AG04450 (cell line): ENCODE measurements around the gene CAPN3. TPM values are rescaled to one million over a fixed set of nuclear protein-coding genes. Genes with fewer than 3 reads are reported as not detected.

Source experiments
- CTCF ChIA-PET: fragments of 300-600, 350-600 bp; formaldehyde crosslinking; extraction: SDS; loops from one replicate; lab custom pipeline; 2022; ENCODE audit warnings: antibody characterized with exemption, inconsistent platforms; lab: Charles Lee
- POLR2A ChIA-PET: fragments of 350-600 bp; formaldehyde crosslinking; extraction: SDS; loops from one replicate; lab custom pipeline; 2021; ENCODE audit warnings: antibody characterized with exemption, inconsistent platforms; lab: Yijun Ruan, JAX
- DNase-seq: peaks from one replicate; pipeline ENCODE4 v3.0.0-alpha.2; 2011; ENCODE audit warnings: low read depth, low spot score
- H3K27ac ChIP-seq: one replicate; pipeline ENCODE4 v1.5.1; 2012; ENCODE audit warnings: low read depth, low read length, control low read depth
- H3K27me3 ChIP-seq: one replicate; pipeline ENCODE4 v1.6.0; 2012; ENCODE audit warnings: low read length; ENCODE audit not compliant: control insufficient read depth, insufficient read depth
- H3K4me3 ChIP-seq: 2 replicates; pipeline ENCODE4 v1.5.1; 2011; ENCODE audit warnings: mild to moderate bottlenecking, low read depth, low read length, control low read depth
- H3K9me3 ChIP-seq: 2 replicates; pipeline ENCODE4 v1.5.1; 2012; ENCODE audit warnings: low read length; ENCODE audit not compliant: control insufficient read depth, insufficient read depth
- CTCF ChIP-seq: IDR thresholded peaks from 2 replicates; pipeline ENCODE4 v1.5.1; 2011; ENCODE audit warnings: low read depth, low read length, control low read depth, inconsistent platforms
- polyA plus RNA-seq: library from polyadenylated mRNA; depleted of rRNA; stranded (reverse); fragments of >200 nt; gene quantifications from 2 replicates; pipeline ENCODE4 v1.2.3, GENCODE V29; 2011

CAPN3 gene
- polyA plus RNA-seq, 1 experiment: 1.2 TPM

DNA sequence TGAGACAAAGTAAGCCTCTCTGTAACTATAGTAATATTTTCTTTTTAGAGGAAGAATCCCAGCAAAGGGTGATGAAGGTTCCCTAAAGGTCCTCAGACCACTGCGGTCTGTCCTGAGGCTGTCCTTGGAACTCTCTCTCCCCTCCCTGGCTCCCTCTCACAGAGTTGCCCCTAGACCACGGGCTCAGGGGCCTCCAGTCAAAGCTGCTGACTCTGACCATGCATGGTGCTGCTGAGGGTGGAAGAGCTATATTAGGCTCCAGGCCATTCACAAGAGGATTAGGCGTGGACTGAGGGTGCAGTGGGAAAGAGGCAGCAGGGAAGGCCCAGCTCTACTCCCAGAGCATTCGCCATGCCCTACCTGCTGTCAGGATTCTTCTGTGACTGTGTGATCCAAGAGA, 14.6 kb downstream of the CAPN3 start:
- no peaks in the 10 kb centered on the region for H3K27me3 ChIP-seq
- POLR2A ChIA-PET: interaction anchor here (0.6 kb wide), 1 partner anchor 50 kb away, joined by 6 read pairs; no protein-coding TSS in a partner anchor
- no peak overlapping the region for H3K4me3 ChIP-seq
- CTCF ChIA-PET: no interaction called here
- no peak for DNase-seq
- H3K9me3 ChIP-seq: peaks cover 3% of the 10 kb centered on the region; the same call in 1 of the 2 replicates
- TF ChIP-seq CTCF: no peak
- no peak overlapping the region for H3K27ac ChIP-seq

DNA sequence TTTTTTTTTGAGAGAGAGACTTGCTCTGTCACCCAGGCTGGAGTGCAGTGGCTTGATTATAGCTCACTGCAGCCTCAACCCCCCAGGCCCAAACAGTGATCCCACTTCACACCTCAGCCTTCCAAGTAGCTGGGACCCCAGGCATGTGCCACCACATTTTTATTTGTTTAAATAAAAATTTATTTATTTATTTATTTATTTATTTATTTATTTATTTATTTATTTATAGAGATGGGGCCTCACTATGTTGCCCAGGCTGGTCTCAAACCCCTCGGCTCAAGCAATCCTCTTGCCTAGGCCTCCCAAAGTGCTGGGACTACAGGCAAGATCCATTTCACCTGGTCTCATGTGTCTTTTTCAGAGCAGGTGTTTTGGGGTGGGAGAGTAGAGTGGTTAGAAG, 15.5 kb downstream of the CAPN3 start:
- no peak for DNase-seq
- ChIA-PET POLR2A (interaction anchor here (0.6 kb wide), 1 partner anchor 50 kb away, joined by 6 read pairs; no protein-coding TSS in a partner anchor), CTCF (interaction anchor here (2.8 kb wide), 1 partner anchor 10 kb away, joined by 18 read pairs; no protein-coding TSS in a partner anchor)
- TF ChIP-seq CTCF: no peak
- H3K27ac ChIP-seq: no peak overlapping the region
- peaks cover 3% of the 10 kb centered on the region; the same call in 1 of the 2 replicates for H3K9me3 ChIP-seq
- no peak overlapping the region for H3K4me3 ChIP-seq
- no peaks in the 10 kb centered on the region for H3K27me3 ChIP-seq

DNA sequence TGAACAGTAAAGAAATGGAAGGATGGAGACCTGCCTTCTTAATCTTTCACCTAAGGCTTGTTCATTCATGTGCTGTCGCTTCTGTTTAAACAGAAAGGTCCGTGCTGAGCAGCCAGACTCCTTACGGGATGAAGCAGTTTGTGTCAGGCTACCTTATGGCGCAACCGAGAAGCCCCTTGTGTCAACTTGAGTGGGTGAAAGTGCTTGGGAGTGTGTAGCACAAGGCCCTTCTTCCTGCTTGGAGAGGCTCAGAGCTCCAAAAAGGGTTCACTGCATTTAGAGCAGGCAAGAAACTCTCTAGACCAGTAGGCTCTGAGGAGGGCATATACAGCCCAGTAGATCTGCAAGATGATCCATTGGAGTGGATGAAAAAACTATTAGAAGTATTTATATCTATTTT, 16.0 kb downstream of the CAPN3 start:
- CTCF ChIA-PET: interaction anchor here (2.8 kb wide), 1 partner anchor 10 kb away, joined by 18 read pairs; no protein-coding TSS in a partner anchor
- Histone ChIP-seq H3K27me3 (no peaks in the 10 kb centered on the region), H3K9me3 (peaks cover 3% of the 10 kb centered on the region; the same call in 1 of the 2 replicates), H3K27ac (no peak overlapping the region), H3K4me3 (no peak overlapping the region)
- no peak for TF ChIP-seq CTCF
- POLR2A ChIA-PET: no interaction called here
- no peak for DNase-seq

DNA sequence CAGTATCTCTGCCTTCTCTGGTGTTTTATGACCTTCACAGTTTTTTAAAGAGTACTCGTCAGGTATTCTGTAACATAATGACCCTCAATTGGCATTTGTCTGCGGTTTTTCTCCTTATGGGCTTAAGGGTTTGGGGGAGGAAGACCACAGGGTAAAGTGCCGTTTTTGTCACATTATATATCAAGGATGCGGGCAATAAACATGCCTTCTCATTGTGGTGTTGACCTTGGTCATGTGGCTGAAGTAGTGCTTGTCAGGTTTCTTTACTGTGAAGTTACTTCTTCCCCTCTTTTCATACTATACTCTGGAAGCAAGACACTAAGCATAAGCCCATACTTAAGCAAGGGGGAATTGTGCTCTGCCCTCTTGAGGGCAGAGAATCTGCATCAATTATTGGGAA, 16.6 kb downstream of the CAPN3 start:
- ChIA-PET CTCF (interaction anchor here (2.8 kb wide), 1 partner anchor 9 kb away, joined by 18 read pairs; no protein-coding TSS in a partner anchor), POLR2A (interaction anchor here (1.3 to 1.4 kb wide), 2 partner anchors 11 to 103 kb away, joined by 3 read pairs; partner anchors contain the start of gene TMEM87A)
- TF ChIP-seq CTCF: no peak

GRCh38 chr15:42378011-42378410, 18.7 kb downstream of the CAPN3 start:
- no peaks in the 10 kb centered on the region for H3K27me3 ChIP-seq
- no peak overlapping the region for H3K4me3 ChIP-seq
- CTCF ChIA-PET: interaction anchor here (0.9 kb wide), 1 partner anchor 9 kb away, joined by 3 read pairs; no protein-coding TSS in a partner anchor
- TF ChIP-seq CTCF: no peak
- POLR2A ChIA-PET: no interaction called here
- H3K9me3 ChIP-seq: peaks cover 3% of the 10 kb centered on the region; the same call in 1 of the 2 replicates
- DNase-seq: no peak
- H3K27ac ChIP-seq: no peak overlapping the region

More for the DNA sequence above, 16.6 kb downstream of the CAPN3 start:
- Histone ChIP-seq H3K27ac (no peak overlapping the region), H3K4me3 (no peak overlapping the region), H3K27me3 (no peaks in the 10 kb centered on the region), H3K9me3 (peaks cover 3% of the 10 kb centered on the region; the same call in 1 of the 2 replicates)
- no peak for DNase-seq
